Measurements from ENCODE around the gene PLK3.

DNA sequence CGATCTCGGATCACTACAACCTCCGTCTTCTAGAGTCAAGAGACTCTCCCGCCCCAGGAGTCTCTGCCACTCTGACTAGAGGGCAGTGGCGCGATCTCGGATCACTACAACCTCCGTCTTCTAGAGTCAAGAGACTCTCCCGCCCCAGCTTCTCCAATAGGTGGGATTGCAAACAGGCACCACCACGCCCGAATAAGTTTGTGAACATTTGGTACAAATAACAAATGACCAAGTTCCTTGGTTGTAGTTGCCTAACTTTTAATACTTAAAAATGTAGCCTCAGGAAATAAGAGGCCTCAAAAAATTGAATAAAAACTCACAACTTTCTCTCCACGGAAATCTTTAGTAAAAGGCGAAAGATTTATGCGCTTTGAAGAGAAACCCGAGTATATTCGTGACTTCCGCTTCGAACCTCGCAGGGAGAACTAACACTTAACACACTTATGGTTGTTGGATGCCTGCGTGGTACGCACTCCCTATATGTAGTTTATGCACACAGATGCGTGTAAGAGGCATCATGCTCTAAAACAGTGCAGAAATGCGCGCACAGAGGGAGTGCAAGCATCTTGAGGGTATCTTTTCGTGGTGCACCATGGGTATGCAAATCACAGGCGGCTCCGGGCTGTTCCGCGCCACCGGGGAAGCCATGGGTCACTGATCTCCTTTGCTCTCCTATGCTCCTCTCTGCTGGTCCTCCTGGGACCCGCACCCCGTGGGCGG is 19.6 kb downstream of the PLK3 start:
- TF ChIP-seq CTCF (IDR thresholded peaks at IDR 0.05) (peak in 1 of 5 experiments; percentile 33), POLR2A (IDR thresholded peaks at IDR 0.05) (peak; percentile 83 to 87), EP300 (IDR thresholded peaks at IDR 0.05) (peak; percentile 12 to 99)
